SW 1271 (cell line): ENCODE data around the gene FANCC.
"Not testable (repeated sequence)": the region's sequence is repeated elsewhere in the genome, so short reads cannot be mapped to it uniquely, and the experiment has no call there.

Source experiments
- DNase-seq, 2 experiments: peaks; one replicate each; lab custom pipeline; 2025; lab: John Stamatoyannopoulos, UW

FANCC gene

GRCh38 chr9:95330720-95331404, 13.4 kb upstream of the FANCC start:
- DNase-seq, result no peak

GRCh38 chr9:95329061-95329460, 11.6 kb upstream of the FANCC start:
- not testable (repeated sequence) for DNase-seq

GRCh38 chr9:95327239-95327865, 9.8 kb upstream of the FANCC start:
- no peak for DNase-seq

- no peak for DNase-seq
Observed at GRCh38 chr9:95325221-95325620, 7.7 kb upstream of the FANCC start.

GRCh38 chr9:95317893-95318211, 343 bp upstream of the FANCC start:
- DNase-seq, result no peak

DNA sequence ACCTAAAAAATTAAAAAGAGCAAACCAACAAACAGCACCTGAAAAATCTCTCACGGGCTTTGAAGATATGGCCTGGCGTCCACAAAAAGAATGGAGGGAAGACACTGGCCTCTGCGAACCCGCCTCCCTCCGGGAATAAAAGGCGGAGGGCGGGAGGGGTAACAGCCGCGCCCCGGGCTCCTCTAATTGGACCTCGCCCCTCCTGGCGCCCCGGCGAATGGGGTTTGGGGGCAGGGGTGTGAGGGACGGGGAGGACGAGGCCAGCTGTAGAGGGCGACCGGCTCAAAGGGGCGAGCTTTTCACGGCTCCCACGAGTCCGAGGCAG, 753 bp downstream of the FANCC start:
- DNase-seq, result peak; percentile 69 to 87

DNA sequence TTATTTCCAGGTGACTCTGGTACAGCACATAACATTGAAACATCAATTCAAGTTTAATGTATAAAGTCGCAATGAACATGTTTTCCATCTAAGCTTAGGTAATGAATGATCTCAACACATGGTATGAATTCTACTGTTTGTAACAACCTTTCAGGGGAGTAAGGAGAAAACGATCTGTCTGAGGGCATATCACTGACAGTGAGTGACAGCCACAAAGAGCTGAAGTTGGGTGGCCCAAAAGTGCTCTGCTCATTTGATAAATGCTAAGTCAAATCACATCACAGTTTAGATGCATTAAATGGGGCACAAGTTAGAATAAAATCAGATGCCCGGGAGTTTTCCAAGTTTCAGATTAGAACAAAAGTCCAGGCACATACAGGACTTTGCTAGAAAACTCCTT, 1.2 kb downstream of the FANCC start:
- DNase-seq, result no peak

- DNase-seq, result no peak
Observed at GRCh38 chr9:95315108-95315746, 2.3 kb downstream of the FANCC start.

- DNase-seq, result peak; percentile 62 to 88
Observed at GRCh38 chr9:95313010-95313498, 4.5 kb downstream of the FANCC start.

DNA sequence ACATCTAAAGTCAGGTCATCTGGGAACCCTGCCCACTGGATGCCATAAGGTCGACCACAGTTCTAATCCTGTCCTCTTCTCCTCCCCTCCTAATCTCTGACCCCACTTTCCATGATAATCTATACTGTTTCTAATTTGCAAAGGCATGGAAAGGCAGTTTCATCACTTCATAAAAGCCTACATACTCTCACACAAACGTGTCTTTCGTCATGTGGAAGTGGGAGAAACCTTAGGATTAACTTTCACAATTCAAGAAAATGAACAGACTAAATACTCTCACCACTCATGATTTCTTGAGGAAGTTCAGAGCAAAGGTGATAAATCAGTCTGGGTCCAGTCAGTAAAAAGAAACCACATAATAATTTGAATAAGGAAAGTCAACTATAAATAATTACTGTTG, 5.5 kb downstream of the FANCC start:
- DNase-seq, result no peak

GRCh38 chr9:95307538-95307937, 10.0 kb downstream of the FANCC start:
- no peak for DNase-seq

- DNase-seq, result no peak
Observed at GRCh38 chr9:95306819-95307218, 10.7 kb downstream of the FANCC start.

DNA sequence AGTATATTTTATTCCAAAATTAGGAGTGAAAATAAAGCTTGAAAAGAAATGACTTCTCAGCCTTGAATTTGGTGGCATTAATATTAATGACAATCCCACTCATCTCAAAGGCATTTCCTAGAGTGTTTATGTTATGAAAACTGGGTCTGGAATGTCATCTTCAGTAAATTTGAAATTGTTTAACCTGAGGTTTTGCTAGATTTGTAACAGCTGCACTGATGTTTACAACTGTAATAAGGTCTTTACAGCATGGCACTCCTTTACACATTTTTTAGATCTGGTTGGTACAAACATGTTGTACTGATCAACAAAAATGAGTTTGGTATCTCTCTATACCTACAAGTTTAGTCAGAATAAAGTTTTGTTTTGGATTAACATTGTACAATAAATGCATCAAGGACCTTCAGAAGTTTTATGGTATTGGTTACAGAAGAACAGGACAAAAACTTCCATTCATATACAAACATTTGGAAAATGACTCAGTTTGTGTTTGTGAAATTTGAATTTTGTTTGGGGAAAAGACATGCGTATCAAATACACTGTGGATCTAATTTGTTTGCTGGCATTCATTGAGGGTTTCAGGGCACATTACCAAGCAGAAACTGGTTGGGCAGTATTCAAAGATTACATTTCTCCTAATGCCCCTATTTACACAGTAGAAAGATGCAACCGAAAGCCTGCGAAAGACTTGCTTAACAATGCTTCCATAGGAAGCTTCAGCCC, 11.6 kb downstream of the FANCC start:
- DNase-seq, result peak in 1 of 2 experiments; percentile 23

DNA sequence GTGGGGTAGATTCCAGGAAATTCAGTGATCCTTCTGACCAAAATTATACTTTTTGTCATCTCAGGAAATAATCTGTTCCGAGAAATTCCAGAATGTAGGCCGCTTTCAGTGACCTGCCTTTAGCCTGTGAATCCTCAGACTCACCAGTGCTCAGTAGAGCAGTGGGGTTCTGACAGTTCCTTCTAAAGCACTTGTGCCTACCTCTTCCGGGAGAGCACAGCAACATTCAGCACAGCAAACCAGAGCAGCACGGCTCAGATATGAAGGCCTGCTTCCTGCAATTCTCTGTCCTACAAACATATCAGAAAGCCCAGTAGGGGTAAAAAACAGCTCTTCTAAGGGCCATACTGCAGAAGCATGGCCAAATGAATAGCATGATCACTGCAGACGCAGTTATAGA, 15.0 kb downstream of the FANCC start:
- no peak for DNase-seq

- no peak for DNase-seq
Observed at GRCh38 chr9:95297760-95298159, 19.7 kb downstream of the FANCC start.

- no peak for DNase-seq
Observed at GRCh38 chr9:95297316-95297715, 20.2 kb downstream of the FANCC start.

DNA sequence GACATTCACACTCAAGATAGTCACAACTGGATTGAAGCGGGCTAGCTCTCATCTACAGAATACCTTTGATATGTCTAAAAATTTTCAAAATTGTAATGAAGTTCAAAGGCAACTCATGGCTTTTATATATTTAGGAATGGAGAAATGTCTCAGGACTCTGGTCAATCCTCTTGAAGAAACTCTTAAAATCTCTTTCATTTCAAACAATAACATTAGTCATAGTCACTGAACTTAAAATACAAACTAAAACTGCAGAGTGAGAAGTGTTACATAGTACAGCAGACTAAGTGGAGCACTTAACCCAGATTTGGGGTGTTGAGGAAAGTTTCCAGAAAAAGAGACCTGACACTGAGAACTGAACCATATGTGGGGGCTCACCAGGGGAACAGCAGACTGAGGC, 20.7 kb downstream of the FANCC start:
- no peak for DNase-seq

DNA sequence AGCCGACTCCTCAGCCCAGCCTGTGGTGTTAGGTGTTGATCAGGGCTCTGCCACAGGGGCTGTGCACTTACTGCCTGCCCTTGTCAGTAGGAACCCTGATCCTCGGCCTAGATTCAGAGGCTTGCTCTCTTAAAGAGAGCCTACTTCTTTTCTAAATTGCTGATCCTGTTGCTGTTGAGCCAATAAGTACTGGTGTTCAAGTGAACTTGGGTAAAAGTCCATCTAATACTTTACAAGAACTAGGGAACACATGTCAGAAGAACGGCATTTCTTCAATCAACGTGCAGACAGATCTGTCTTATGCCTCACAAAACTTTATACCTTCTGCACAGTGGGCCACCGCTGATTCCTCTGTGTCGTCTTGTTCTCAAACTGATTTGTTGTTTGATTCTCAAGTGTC, 24.2 kb downstream of the FANCC start:
- DNase-seq, result not testable (repeated sequence)

DNA sequence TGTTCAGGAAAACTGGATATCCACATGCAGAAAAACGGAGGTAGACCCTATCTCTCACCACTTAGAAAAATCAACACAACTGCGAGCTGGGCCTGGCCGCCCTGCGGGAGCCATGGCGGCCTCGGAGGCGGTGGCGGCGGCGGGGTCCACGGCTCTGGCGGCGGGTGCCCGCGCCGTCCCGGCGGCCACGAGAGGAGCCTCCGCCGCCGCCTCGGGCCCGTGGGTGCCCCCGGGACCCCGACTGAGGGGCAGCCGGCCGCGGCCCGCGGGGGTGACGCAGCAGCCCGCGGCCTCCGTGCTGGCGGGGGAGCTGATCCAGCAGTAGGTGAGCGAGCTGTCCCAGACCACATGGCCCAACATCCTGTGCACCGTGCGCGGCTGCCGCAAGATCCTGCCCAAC, 25.3 kb downstream of the FANCC start:
- no peak for DNase-seq

GRCh38 chr9:95286151-95286550, 31.4 kb downstream of the FANCC start:
- DNase-seq, result no peak

GRCh38 chr9:95285307-95285706, 32.2 kb downstream of the FANCC start:
- DNase-seq, result no peak

GRCh38 chr9:95284162-95285080, 33.1 kb downstream of the FANCC start:
- no peak for DNase-seq
